NCI-H510A (cell line): ENCODE data around the gene SIAH2.
"Not testable (repeated sequence)": the region's sequence is repeated elsewhere in the genome, so short reads cannot be mapped to it uniquely, and the experiment has no call there.

ENCODE experiments used
- DNase-seq: peaks from one replicate; lab custom pipeline; 2025; lab: John Stamatoyannopoulos, UW

SIAH2 gene, protein sequence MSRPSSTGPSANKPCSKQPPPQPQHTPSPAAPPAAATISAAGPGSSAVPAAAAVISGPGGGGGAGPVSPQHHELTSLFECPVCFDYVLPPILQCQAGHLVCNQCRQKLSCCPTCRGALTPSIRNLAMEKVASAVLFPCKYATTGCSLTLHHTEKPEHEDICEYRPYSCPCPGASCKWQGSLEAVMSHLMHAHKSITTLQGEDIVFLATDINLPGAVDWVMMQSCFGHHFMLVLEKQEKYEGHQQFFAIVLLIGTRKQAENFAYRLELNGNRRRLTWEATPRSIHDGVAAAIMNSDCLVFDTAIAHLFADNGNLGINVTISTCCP

DNA sequence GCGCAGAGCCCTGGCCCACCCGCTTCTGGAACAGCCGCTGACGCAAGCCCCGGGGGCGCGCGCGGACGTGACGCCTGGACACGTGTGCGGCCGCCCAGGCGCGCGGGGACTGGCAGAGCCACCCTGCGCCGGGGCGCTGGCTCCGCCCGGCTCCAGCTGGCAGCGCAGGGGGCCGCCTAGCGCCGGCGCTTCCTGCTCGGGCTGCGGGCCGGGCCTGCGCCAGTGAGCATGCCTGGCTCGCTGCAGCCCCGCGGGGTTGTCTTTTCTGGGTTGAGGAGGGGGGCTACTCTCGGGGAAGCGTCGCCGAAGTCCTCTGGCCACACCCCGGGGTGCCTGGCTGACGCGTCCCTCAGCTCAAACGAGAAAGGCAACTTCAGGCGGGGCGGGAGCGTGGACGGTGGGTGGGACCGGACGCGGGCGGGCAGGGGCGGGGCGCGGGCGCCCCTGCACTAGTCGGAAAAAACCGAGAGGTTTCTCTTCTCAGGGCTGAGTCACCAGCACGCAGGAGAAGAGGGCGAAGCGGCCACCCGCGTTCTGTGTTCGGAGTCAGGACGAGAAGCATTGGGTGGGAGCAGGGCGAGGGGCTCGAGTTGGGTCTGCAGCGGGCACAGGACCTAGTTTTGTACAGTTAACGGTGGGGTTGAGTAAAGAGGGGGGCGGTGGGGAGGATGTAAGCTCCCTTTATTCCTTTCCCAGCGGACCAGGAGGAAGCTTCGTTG, at the start of gene SIAH2:
Gene SIAH2, minus strand, starts transcription at position 48 of the 719 bp plus-strand sequence. CDS start 320 bp downstream, outside the sequence.
- DNase-seq = peak; percentile 96

DNA sequence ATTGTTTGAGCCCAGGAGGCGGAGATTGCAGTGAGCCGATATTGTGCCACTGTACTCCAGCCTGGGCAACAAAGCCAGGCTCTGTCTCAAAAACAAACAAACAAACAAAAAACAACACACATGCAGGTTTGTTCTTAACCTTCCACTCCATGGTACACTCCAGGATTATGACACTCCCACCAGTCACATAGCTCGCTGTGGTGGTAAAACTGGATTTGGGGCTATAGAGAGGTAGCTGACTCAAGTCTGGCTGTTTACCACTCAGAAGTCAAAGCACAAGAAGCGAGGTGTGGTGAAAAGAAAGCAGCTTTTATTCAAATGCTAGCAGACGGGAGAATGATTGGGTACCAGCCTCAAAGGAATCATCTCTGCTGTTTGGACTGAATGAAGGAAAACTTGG, 49.0 kb upstream of the SIAH2 start:
- no peak for DNase-seq

DNA sequence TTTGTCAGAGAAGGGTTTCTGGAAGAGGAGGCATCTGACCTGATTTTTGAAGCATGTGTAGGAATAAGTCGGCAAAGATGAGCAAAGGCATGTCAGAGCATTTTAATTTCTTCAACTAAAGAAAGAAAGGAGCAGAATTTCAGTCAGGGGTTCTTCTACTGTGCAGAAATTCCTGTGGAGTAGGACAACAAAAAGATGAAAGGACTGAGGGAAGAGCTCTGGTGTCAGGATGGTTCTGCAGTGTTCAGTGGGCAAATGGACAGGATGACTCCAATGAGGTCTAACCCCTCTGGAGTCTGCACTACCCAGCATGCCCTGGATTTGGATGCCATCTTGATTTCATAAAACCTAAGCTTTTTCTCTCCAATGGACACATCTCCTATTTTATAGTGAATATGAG, 47.7 kb upstream of the SIAH2 start:
- DNase-seq = no peak

DNA sequence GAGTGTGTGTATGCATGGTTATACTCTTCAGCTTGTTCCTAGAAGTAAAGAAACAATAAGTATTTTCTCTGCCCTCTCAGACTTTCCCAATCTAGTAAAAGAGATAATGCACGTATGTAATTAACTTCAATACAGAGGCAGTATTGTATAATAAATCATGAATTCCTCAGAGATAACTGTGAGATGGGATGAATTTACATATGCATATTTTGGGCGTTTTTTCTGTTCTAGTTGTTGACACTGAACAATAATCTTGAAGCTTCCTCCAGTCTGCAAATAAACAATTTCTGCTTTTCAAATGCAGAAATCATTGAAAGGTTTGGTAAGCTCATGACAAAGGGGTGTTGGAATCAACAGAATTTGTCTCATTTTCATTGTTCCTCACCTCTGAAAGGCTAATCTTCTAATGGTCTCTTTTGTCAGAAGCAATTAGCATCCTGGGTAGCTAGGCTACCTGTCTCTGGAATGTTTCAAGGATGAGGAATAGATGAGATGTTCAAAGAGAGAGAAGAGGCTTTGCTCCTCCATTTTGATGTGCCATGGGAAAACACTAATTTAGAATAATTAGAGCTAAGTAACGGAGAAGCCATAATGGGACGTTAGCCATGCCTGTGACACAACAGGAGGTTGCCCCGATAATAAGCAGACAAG, 43.3 kb upstream of the SIAH2 start:
- DNase-seq = no peak

DNA sequence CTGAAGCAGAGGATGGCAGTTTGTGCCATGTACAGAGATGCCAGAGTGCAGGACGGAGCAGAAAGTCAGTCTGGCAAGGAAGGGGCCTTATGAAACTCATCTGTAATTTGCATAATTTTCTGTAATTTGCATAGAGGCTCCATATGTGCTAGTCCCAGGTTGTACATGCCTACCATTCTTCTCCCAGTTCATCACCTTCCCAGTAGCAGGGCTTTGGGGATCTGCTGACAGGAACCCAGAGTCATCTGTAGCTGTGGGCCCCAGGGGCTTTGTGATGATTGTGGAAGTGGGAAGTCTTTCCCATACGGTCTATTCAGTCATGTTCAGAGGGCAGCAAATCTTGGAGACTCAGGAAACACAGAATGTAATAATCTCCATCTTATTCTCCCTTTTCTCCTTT, 42.4 kb upstream of the SIAH2 start:
- DNase-seq = no peak

DNA sequence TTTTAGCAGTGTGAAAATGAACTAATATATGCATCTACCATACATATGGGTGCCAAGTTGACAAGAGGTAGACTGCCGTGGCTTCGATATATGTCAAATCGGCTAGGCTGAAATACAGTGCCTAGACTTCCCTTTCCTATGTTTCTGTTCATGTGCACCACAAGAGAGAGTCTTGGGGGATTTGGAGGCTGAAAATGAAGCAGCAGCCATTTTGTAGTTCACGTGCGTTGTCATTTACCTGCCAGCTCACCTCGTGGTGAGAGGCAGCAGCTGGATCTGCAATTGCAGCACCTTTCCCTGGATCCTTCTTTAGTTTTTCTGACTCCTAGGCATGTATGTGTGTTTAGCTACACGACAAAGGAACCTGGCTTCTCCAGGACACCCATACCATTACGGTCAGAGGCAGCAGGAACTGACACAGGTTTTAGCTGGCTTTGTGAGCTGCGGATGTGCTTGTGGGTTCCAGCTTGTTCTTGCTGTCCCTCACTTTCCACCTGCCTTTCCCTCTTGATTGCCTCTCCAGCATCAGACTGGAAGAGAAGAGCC, 40.5 kb upstream of the SIAH2 start:
- no peak for DNase-seq

DNA sequence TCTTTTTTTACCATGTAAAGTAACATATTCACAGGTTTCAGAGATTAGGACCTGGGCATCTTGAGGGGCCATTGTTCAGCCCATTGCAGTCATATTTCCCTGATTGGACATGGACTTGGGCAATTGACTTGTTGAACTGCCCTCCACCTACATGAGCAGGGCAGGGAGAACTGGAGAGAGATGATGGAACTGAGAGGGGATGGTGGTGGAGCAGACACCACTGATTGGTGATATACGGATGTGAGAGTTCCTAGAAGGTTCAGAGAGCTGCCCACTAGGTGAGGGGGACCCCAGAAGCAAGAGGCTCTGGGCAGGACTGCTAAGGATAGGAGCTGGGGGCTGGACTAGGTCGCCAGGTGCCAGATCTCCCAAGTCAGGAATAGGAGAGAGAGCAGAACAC, 37.8 kb upstream of the SIAH2 start:
- no peak for DNase-seq

DNA sequence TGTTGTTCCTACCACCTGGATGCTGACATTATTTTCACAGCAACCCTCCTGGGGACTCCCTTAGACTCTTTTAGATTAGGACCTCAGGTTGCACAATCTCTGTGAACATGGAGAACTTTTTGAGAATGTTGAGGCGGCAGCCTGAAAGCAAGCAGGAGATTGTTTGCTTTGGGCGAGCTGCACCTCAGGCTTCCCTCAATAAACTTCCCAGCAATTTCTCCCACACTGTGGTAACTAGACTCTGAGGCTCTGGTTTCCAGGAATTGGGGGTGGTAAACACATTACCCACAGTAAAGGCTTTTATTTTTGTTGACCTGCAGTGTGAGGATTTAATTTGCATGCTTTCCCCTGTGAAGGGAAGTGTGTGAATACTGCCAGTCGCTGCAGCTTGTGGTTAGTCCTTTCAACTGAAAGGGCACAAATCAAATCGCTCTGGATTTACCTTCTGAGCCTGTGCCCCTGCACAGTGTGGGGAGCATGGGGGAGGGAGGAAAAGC, 35.2 kb upstream of the SIAH2 start:
- no peak for DNase-seq

DNA sequence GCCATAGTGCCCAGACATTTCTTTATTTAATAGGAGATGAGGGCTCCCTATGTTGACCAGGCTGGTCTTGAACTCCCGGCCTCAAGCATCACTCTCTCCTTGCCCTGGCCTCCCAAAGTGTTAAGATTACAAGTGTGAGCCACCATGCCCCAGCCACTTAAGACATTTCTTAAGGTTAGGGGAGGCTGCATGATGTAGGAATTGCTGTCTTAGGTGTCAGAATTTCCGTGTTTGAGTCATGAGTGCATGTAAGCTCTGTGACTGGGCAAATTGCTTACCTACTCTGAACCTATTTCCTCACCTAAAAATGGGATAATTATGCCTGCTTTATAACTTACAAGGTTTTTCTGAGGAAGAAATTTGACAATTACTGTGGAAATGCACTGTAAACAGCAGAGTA, 34.2 kb upstream of the SIAH2 start:
- no peak for DNase-seq

DNA sequence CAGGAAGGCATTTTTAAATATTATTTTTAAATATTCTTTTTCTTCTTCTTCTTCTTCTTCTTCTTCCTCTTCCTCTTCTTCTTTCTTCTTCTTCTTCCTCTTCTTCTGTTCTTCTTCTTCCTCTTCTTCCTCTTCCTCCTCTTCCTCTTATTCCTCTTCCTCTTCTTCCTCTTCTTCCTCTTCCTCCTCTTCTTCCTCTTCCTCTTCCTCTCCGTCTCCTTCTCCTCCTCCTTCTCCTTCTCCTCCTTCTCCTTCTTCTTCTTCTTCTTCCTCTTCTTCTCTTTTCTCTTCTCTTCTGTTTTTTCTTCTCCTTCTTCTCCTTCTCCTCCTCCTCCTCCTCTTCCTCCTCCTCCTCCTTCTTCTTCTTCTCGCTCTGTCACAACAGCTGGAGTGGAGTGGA, 33.6 kb upstream of the SIAH2 start:
- DNase-seq = not testable (repeated sequence)

DNA sequence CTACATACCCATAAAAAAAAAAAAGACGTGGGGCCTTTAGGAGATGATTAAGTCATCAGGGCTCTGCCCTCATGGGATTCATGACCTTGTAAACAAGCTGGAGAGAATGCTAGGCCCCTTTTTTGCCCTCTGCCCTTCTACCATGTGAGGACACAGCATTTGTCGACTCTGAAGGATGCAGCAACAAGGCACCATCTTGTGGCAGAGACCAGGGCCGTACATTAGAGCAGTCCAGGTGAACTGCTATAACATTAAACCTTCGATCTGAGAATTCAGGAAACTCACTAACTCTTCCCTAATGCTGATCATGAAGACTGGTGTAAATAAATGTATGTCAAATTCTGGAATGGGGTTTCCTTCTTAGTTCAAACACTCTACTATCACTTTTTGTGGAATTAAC, 30.7 kb upstream of the SIAH2 start:
- DNase-seq = no peak

DNA sequence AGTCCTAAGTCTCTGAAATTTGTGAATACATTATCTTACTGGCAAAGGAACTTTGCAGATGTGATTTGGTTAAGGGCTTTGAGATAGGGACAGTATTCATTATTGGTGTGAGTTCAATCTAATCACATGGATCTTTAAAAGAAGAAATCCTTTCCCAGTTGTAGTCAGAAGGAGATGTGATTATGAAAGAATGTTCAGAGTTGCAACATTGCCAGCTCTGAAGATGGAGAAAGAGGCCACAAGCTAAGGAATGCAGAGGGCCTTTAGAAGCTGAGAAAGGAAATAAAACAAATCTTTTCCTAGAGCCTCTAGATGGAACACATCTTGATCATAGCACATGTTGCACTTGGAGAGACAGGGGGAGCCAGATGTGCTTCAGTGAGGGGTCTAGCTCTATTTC, 27.7 kb upstream of the SIAH2 start:
- DNase-seq = no peak

DNA sequence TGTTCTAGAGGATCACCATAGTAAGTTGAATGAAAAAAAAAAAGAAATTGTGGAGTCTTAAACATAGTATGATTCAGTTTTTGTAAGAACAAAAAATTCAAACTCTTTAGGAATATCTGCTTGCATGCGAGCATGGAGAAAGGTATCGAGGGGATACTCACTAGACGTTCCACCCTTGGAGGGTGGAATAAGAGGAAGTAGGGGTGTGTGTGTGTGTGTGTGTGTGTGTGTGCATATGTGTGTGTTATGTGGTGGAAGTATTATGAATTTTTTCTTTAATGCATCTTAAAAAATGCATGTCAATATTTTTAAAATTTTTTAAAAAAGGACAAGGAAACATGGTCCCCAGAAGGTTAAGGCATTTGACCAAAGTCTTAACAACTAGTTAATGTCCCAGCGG, 26.5 kb upstream of the SIAH2 start:
- DNase-seq = no peak

DNA sequence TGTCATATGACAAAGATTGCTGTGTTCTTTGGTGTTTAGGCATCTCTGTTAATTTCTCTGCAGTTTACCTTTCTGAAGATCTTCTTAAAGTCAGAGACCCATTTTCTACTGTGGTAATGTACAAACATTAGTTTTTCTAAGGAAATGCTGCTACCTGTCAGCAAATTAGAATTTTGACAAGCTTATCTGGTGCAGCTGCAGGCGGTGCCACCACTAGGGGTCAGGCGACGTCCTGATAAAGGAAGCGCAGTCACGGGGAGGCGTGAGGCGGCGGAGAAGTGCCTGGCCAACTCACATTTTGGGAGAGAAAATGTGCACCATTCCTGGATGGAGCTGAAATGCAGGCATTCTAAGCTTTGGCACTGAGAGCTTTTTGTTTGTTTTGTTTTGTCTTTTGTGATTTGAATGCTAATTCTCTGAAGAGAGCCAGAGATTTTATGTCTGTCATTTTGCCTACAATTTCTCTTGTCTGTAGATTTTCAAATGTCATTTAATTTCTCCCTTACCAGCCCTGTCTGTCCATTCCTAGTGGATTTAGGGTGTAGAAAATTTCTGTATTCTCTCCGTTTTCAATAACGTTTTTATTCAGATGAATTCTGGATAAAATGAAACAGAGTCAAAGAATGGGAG, 24.9 kb upstream of the SIAH2 start:
- DNase-seq = peak; percentile 54

DNA sequence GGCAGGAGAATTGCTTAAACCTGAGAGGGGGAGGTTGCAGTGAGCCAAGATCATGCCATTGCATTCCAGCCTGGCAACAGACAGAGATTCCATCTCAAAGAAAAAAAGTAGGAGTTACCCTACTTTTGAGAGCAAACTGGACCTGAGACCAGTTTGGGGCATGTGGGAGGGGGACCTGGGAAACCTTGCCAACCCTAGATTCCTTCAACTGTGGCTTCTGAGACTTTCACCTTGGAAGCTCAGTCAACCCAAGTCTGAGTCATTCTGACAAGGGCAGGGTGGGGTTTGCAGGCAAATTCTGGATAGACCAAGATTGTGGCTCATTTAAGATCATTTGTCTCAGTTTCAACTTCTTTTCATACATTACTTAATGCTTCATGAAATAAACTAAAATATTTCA, 23.8 kb upstream of the SIAH2 start:
- no peak for DNase-seq

DNA sequence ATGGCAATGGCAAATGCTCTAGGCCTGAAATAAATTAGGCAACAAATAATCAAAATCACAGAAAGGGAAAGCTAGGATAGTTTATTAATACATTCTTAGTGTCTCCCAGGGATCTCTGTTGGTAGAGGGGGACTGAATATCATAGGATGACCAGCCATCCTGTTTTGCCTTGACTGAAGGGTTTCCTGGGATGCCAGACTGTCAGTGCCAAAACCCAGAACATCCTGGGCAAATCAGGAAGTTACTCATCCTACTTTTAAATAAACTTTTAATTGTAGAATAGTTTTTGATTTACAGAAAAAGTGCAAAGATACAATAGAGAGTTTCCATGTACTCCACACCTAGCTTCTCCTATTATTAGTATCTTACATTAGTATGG, 21.8 kb upstream of the SIAH2 start:
- no peak for DNase-seq

DNA sequence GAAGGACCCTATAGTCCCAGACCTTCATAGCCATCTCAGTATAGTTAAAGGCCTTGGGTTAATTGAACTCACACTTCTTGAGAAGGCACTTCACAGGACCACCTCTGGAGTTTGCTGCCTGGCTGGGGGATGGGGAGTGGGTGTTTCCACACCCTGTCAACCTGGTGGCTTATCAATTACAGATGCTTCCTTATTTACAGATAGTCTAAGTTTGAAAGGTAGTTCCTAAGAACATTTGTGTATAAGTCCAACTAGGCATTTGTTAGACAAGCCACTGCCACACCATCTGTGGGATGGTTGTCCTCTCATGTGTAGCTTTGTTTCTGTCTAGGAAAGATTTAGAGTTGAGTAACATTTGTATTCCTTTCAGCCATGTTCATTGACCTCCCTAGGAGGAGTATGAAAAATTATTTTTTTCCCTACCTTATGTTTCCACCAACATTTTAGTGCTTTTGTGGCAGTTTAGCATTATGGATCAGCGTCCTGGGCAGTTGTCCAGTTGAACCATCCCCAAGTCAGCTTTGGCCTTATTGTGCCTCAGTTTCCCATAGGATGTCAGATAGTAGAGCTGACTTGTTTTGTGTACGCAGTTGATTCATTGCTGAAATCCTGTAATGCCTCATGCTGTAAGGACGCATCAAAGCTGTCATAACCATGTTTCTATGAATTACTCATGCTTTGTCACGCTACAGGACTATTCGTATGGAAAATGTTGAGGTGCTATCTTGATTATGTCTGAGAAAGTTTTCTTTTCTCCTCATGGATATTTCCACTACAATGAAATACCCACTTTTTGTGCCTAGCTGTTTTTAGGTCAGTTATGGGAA, 21.2 kb upstream of the SIAH2 start:
- no peak for DNase-seq

DNA sequence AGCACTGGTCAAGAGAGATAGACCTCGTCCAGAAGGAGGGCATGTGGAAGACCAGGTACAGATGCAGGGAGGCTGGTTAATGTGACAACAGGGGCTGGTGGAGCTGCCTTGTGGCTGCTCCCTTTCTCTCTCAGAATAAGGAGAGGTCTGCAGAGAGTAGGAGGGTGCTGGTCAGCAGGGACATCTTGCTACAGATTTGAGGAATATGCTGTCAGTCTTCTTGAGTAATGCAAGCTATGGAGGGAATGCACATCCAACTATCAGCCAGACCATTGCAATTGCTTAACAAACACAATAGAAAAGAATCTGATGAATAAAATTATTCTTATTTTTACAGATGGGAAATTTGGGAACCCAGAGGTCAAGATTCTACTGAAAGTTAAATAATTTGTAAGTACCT, 20.3 kb upstream of the SIAH2 start:
- no peak for DNase-seq

DNA sequence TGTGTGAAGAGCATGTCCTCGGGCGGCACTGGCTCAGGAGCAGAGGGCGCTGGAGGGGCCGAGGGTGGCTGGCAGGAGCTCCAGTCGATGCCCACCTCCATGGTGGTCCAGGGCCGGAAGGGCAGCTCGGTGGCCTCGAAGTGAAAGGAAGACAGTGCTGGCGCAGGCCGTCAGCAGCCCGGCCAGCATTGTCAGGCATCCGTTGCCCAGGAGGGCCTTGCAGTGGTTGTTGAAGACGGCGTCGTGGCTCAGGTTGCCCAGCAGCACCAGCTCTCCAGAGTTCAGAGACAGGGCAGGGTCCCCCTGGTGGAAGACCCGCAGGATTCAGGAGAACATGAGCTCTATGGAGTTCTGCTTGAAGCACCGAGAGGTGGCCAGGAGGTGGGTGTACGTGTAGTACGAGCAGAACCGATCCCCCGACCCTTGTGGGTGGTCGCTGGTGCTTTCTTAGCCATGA, 16.5 kb upstream of the SIAH2 start:
- no peak for DNase-seq

DNA sequence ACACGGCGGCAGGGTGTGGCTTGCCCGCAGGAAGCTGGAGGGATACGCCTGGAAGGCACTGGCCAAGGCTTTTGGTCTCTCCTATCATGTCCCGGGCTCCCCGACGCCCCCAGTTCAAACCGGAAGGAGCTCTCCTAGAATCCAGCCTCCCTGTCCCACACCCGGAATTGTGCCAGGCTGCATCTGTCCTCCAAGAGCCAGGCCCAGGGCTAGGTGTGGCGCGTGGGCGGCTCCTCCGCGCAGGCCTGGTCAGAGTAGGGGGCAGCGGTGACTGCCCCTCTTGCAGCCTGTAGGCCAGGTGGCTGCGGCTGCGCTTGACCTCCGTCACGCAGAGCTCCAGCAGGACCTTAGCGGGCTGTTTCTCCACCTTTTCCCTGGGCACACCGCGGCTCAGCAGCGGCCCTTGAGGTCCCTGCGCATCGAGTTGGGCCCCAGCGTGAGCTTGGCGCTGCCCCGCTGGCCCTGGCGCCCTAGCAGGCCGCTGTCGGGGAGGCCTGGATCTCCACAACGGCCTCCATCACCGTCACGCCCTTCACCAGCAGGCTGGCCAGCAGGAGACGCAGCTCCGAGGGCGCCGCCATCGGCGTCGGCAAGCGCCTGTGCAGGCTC, 15.9 kb upstream of the SIAH2 start:
- no peak for DNase-seq
